GM21576 (cell line): ENCODE measurements around the gene INAFM2.

Source experiments
- ATAC-seq: cut with Tn5 transposase; IDR thresholded peaks from one replicate; pipeline ENCODE4 v1.9.1; 2021; ENCODE audit warnings: mild to moderate bottlenecking, moderate library complexity; ENCODE audit not compliant: unreplicated experiment

INAFM2 gene

GRCh38 chr15:40327457-40327856 is 4.0 kb downstream of the INAFM2 start:
- no peak for ATAC-seq

GRCh38 chr15:40328176-40328575 is 4.7 kb downstream of the INAFM2 start:
- no peak for ATAC-seq

DNA sequence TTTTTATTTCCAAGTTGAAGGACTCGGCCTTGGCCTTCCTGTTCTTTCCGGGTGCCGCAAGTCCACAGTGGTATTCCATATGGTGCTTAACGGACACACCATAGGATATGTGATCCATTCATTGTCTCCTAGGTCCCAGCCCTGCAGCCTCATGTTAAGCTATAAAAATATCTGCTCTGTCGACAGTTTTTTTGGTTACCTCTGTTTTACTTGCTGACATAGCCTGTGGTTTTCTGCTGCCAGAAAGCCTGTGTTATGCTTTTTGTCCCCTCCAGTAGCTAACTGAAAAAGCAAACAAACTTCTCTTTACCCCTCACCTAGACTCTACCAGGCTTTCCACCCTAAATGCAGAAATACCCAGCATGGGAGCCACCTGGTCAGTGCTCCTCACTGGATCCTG is 5.3 kb downstream of the INAFM2 start:
- ATAC-seq = no peak

DNA sequence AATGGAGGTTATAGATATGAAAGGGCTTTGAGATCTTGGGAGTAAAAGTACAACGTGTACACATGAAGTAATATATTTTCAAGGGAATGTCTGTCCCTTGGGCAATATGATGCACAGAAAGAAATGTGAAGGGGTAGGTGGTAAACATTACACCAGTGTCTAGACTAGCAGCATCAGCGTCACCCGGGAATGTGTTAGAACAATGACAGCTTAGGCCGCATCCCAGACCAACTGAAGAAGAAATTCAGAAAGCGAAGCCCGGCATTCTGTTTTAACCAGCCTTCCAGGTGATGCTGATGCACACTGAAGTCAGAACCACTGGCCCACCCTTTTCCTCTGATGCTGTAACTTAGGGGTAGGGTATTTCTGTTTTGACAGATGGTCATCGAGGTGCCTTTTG is 6.3 kb downstream of the INAFM2 start:
- no peak for ATAC-seq

GRCh38 chr15:40330368-40330836 is 6.9 kb downstream of the INAFM2 start:
- no peak for ATAC-seq

DNA sequence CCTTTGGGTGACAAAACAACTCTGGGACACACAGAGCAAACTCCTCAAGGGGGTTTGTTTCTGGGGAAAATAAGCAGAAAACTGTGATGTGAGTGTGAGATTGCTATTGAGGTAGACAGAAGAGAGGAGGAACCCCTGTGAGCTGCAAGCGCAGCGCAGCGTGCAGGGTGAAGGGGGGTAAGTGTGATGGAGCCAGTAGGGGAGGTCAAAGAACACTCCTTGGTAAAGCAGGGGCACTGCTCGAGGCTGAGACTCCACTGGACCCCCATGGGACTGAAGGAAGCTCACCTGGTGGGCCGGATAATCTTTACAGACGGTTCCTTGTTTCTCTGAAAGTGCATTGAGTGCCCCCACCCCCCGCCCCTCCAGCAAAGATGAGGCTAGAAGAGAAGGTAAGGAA is 7.5 kb downstream of the INAFM2 start:
- no peak for ATAC-seq

DNA sequence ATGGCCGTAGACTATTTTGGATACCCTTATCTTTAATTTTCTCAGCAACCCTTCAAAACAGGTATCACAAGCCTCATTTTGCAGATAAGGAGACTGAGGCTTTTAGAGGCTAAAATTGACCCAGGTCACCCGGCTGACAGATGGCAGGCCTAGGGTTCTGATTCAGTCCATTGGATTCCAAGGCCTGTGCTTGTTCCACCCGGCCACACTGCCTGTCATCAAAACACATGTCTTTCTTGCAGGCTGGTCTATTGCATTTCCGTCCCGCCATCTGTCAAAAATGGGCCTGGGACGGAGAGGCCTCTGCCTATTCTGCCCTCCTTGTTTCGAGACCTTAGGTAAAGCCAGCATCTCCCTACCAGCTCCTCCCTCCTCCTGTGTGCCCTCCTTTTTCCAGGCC is 8.1 kb downstream of the INAFM2 start:
- no peak for ATAC-seq

DNA sequence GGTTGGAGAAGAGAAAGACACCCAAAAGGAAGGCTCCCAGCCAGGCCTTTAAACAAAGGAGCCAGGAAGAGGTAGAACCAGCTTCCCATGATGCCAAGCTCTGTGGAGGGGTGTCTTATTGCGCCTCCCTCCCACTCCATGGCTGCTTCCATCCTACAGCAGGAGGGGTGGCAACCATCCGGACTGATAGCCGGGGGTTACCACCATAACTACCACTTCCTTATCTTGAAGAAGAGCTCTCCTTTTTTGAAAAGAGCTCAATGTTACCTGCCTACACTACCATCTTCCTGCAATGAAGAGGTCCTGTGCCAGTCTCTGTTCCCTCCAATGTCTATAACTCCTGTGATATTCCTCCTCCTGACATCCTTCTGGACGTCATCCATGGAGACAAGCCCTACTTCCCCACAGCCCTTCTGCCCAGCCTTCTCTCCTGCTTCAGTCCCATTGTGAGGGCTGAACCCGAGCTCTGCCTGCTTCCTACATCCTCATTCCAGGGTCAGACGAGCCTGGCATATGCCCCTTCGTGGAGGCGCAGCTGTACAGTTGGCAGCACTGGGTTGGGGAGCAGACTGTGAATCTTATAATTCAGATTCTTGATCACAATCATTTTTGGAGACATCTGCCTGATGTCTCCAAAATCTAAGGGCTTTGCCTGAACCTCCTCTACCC is 8.8 kb downstream of the INAFM2 start:
- ATAC-seq = no peak

- ATAC-seq = no peak
These were observed 10.5 kb downstream of the INAFM2 start for GRCh38 chr15:40333922-40334492.

DNA sequence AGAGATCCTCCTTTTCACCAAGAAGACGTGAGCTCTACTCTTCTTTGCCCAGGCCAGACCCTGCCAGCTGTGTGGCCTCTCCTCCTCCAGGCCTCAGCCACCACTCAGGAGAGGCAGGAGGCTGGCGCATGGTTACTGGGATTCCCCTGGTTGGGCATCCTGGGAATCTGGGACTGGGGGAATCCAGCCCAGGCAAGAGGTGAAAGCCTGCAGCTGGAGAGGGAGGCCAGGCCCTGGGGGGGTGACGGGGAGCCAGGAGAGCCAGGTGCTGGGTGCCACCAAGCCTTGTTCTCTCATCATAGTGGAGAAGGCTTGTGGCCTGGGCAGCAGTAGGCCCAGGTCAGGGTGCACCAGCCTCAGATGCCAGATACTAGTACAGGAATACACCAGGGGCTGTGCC is 11.0 kb downstream of the INAFM2 start:
- ATAC-seq = no peak

DNA sequence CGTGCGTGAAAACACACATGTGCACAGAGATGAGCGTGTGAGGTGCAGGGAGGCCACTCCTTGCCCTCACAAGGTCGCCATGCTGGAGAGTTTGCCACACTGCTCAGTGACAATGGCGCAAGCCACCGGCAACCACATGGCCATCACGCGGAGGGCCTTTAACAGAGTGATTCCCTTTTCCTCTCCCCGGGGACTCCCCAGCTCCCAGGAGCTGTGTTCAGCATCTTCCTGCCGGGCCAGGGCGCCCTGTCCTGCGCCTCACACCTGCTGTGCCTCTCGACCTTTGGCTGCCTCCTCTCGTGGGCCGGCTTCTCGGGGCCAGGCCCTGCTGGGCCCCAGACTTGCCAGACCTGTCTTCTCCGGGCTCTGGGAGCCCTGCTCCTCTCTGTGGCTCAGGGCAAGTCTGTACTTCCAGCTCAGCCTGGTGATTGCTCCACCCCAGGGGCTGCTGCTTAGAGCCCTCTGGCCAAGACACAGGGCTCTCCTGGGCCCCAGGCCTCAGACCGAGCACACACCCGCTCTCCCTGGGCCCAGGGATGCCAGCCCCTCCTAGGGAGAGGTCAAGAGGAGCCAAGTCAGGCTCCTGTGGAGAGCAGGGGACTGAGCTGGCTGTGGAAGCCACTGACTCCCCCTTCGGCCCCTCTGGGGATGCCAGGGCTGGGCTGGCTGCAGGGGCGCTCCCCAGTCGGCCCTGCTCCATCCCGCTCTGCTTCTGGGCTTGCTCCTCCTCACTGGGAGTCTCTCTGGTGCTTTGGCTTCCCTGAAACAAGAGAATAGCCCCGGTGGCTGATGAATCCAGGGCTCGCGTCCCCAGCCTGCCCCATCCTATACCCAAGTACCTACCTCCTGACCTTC is 11.7 kb downstream of the INAFM2 start:
- no peak for ATAC-seq

- ATAC-seq = no peak
These were observed 12.6 kb downstream of the INAFM2 start for GRCh38 chr15:40335938-40336743.

DNA sequence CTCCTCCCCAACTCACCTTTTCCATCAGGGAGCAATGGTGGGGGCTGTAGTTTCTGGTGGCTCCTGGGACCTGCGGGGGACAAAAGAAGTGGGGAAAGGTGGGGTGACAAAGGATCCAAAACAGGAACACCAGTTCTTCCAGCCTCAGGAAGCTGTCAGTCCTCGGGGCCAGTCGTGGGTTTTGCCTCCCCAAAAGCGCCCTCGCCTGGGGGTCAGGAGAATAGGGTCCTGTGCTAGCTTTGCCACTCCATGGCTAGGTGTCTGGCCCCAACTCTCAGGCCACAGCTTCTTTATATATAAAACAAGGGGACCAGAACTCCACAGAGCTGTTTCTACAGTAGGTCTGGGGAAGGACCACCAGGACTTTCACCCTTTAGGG is 13.2 kb downstream of the INAFM2 start:
- ATAC-seq = no peak

- no peak for ATAC-seq
These were observed 14.1 kb downstream of the INAFM2 start for GRCh38 chr15:40337597-40337996.

DNA sequence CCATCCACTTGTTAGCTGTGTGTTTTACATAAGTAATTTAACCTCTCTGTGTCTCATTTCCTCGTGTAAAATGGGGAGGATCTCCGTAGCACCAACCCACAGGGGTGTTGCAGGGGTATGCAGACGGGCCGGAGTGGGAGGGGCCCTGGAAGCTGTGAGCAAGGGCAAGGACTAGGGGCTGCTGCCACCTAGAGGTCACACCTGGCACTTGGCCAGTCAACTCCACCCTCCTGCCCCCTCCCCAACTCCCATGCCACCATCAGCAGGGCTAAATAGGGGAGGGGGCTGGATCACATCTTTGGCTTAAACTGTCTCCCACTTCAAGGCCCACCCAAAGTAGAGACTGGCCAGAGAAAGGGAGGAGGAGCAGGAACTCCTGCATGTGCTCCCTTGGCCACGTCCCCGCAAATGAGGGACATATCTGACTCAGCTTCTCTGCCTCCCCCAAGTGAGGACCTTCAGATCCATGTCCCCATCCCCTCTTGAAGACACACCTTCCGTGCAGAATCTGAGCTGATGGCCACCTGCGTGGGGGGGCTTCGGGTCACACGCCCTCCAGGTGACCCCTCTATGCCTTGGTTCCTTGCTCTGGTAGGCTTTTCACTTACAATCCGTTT is 14.7 kb downstream of the INAFM2 start:
- no peak for ATAC-seq

DNA sequence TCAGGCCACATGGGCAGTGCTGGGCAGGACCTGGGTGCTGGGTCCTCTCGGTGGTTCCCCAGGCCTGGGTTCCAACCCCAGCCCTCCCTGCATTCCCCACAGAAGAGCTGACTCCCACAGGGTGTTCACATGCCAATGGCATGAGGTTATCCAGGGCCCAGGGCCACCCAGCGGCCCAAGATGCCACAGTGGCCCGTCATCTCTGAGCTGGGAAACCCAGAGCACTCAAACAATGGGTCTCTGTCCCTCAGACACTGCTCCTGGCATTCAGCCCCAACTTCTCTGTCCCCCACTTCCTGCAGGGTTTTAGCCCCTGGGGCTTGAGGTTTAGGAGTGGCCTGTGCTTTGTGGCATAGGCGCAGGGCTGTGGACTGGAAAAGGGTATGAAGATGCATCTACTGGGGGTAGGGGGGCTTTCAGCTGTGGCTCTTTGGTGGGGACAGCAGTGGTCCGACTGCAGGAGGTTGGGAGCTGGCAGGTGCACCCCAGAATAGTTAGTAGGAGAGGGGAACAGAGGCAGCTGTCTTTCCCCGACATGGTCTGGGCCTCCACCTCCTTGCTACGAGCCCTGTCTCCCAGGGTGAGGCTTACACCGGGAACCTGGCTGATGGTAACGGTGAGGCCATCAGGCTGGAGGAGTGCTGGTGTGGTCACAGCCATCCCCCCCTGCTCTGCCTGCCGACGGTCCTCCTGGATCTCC is 15.6 kb downstream of the INAFM2 start:
- ATAC-seq = no peak

DNA sequence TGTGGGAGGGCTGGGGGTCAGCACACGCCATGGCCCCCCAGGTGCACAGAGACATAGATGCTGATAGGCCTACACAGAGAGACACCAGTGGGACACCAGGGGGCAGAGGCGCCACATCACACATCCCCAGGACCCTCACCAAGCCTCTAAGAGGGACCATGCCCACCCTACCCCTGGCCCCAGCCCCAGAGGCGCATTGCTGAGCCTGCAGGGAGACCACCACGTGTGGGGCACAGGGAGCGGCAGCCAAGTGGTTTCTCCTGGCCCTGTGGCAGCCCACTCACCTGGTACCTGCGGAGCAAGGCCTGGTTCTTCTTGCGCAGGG is 16.1 kb downstream of the INAFM2 start:
- ATAC-seq = no peak

DNA sequence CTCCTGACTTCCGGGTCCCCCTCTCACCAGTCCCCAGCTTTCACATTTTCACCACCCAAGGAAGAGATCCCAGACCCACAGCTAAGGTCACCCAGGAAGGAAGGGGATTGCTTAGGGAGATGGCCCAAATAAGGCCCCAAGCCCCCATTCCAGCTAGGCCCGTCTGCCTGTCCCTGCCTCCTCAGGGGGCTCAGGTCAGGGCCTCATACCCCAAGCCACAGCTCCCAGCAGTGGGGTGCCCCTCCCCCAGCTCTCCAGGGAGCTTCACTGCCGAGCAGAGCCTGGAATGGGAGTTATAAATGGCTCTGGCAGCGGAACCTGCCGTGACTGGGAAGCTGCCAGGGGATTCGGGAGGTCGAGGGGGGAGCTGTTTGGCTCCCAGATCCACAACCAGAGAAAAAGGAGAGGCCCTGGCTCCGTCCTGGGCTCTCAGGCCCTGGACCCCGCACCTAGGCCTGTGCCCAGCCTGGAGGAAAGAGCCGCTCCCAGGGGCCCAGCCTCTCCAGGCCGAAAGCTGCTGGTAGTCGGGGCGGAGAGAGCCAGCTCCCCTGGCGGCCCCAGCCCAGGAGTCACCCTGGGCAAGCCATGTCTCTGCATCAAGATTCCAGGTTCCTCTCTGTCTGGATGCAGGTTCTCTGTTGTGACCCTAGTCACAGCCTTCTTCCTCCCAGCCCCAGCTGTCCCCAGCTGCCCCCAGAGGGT is 16.7 kb downstream of the INAFM2 start:
- no peak for ATAC-seq

- no peak for ATAC-seq
These were observed 17.4 kb downstream of the INAFM2 start, which contains the start of gene CCDC9B for GRCh38 chr15:40340740-40341400. TSS of gene CCDC9B (minus strand) at chr15:40340939. CDS start at chr15:40340819, 120 bp downstream.
